PFSK-1 (cell line): ENCODE measurements around the gene BAK1.

Experiments
- POLR2AphosphoS5 ChIP-seq: IDR thresholded peaks from 2 replicates; pipeline ENCODE4 v1.6.1; 2012; ENCODE audit warnings: low read depth, mild to moderate bottlenecking, control low read depth, low read length, moderate library complexity
- TAF1 ChIP-seq: IDR thresholded peaks from 2 replicates; pipeline ENCODE4 v1.6.1; 2012; ENCODE audit warnings: low read length, control low read depth, borderline replicate concordance; ENCODE audit not compliant: insufficient read depth
- TF ChIP-seq, protein P1 (sequence below), 2 experiments: IDR thresholded peaks; 2 replicates each; pipeline versions ENCODE4 v1.6.1 to v1.8.0; 2011 to 2012; ENCODE audit warnings: low read depth in 2 of 2, low read length in 2 of 2, control low read depth in 1 of 2, inconsistent platforms in 1 of 2, mild to moderate bottlenecking in 1 of 2, moderate library complexity in 1 of 2; ENCODE audit not compliant: insufficient read depth in 1 of 2

DNA sequence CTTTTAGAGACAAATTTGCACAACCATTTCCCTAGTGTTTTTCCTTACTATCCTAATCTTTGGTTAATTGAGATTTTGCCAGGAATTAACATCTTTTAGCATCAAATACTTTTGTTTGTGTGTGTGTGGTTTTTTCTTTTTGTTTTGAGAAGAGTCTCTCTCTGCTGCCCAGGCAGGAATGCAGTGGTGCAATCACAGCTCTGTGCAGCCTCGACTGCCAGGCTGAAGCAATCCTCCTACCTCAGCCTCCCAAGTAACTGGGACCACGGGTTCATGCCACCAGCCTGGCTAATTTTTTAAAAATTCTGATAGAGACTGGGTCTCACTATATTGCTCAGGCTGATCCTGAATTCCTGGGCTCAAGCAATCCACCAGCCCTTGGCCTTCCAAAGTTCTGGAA, 28.5 kb downstream of the BAK1 start:
- TF ChIP-seq POLR2AphosphoS5: no peak
- TF ChIP-seq TAF1: no peak
- TF ChIP-seq, protein P1, sequence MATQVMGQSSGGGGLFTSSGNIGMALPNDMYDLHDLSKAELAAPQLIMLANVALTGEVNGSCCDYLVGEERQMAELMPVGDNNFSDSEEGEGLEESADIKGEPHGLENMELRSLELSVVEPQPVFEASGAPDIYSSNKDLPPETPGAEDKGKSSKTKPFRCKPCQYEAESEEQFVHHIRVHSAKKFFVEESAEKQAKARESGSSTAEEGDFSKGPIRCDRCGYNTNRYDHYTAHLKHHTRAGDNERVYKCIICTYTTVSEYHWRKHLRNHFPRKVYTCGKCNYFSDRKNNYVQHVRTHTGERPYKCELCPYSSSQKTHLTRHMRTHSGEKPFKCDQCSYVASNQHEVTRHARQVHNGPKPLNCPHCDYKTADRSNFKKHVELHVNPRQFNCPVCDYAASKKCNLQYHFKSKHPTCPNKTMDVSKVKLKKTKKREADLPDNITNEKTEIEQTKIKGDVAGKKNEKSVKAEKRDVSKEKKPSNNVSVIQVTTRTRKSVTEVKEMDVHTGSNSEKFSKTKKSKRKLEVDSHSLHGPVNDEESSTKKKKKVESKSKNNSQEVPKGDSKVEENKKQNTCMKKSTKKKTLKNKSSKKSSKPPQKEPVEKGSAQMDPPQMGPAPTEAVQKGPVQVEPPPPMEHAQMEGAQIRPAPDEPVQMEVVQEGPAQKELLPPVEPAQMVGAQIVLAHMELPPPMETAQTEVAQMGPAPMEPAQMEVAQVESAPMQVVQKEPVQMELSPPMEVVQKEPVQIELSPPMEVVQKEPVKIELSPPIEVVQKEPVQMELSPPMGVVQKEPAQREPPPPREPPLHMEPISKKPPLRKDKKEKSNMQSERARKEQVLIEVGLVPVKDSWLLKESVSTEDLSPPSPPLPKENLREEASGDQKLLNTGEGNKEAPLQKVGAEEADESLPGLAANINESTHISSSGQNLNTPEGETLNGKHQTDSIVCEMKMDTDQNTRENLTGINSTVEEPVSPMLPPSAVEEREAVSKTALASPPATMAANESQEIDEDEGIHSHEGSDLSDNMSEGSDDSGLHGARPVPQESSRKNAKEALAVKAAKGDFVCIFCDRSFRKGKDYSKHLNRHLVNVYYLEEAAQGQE (IDR thresholded peaks at IDR 0.05; ENCODE audit: insufficient read depth in 1 of 2, low read depth in 2 of 2, low read length in 2 of 2): no peak
